ENCODE results near the gene PDS5A.
"Not testable (repeated sequence)": the region's sequence is repeated elsewhere in the genome, so short reads cannot be mapped to it uniquely, and the experiment has no call there.

The PDS5A gene

DNA sequence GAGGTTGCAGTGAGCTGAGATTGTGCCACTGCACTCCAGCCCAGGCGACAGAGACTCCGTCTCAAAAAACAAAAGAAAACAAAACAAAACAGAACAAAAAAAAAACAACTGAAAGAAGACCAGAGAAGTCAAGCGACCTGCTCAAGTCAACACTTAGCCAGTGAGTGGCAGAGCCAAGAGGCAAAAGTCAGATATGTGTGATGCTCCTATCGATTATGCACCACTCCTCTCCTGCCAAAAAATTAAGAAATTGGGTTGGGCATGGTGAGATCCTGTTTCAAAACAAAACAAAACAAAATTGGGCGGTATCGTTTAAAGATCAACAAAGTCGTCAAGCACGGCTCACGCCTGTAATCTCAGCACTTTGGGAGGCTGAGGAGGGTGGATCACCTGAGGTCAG, 137.7 kb downstream of the PDS5A start:
- H3K4me3 ChIP-seq (ENCODE audit: low read depth, low read length), result no peak overlapping the region
- no peak for DNase-seq (ENCODE audit: low read depth)
- TF ChIP-seq, protein P1, sequence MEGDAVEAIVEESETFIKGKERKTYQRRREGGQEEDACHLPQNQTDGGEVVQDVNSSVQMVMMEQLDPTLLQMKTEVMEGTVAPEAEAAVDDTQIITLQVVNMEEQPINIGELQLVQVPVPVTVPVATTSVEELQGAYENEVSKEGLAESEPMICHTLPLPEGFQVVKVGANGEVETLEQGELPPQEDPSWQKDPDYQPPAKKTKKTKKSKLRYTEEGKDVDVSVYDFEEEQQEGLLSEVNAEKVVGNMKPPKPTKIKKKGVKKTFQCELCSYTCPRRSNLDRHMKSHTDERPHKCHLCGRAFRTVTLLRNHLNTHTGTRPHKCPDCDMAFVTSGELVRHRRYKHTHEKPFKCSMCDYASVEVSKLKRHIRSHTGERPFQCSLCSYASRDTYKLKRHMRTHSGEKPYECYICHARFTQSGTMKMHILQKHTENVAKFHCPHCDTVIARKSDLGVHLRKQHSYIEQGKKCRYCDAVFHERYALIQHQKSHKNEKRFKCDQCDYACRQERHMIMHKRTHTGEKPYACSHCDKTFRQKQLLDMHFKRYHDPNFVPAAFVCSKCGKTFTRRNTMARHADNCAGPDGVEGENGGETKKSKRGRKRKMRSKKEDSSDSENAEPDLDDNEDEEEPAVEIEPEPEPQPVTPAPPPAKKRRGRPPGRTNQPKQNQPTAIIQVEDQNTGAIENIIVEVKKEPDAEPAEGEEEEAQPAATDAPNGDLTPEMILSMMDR (IDR thresholded peaks at IDR 0.05; ENCODE audit: control insufficient read depth, extremely low read depth, insufficient read depth), result no peak

DNA sequence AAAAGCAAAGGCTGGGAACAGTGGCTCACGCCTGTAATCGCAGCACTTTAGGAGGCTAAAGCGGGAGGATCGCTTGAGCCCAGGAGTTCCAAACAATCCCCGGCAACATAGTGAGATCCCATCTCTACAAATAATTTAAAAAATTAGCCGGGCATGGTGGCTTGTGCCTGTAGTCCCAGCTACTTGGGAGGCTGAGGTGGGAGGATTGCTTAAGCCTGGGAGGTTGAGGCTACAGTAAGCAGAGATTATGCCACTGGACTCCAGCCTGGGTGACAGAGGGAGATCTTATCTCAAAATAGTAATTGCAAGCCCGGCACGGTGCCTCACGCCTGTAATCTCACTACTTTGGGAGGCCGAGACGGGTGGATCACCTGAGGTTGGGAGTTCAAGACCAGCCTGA, 139.3 kb downstream of the PDS5A start:
- H3K4me3 ChIP-seq (ENCODE audit: low read depth, low read length); DNase-seq (ENCODE audit: low read depth): not testable (repeated sequence)

DNA sequence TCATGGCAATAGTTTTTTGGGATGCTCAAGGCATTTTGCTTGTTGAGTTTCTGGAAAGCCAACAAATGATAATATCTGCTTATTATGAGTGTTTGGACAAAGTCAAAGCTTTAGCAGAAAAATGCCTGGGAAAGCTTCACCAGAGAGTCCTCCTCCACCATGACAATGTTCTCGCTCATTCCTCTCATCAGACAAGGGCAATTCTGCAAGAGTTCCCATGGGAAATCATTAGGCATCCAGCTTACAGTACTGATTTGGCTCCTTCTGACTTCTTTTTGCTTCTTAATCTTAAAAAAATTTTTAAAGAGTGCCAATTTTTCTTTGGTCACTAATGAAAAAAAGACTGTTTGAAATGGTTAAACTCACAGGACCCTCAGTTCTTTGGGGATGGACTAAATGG, 143.4 kb downstream of the PDS5A start:
- no peak overlapping the region for H3K4me3 ChIP-seq (ENCODE audit: low read depth, low read length)
- TF ChIP-seq, protein P1 (IDR thresholded peaks at IDR 0.05; ENCODE audit: control insufficient read depth, extremely low read depth, insufficient read depth), result no peak
- DNase-seq (ENCODE audit: low read depth), result no peak

DNA sequence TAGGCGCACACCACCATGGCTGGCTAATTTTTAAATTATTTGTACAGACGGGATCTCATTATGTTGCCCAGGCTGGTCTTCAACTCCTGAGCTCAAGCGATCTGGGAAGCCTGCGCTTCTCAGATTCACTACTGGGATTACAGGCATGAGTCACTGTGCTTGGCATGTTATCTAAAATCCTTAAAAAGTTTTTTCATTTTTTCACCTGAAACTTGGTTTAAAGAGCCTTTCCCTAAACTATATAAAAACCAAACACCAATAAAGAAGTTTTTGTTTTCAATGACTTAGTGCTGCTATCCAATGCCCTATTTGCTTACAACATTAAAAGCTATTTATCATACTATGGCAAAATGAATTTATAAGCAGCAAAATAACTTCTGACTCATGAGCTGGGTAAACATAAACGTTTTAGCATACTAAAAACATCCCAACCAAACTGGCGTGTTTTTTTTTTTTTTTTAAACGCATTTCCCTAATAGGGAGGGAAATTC, 151.9 kb downstream of the PDS5A start:
- TF ChIP-seq, protein P1 (IDR thresholded peaks at IDR 0.05; ENCODE audit: control insufficient read depth, extremely low read depth, insufficient read depth), result no peak
- H3K4me3 ChIP-seq (ENCODE audit: low read depth, low read length), result no peak overlapping the region
- DNase-seq (ENCODE audit: low read depth), result no peak

DNA sequence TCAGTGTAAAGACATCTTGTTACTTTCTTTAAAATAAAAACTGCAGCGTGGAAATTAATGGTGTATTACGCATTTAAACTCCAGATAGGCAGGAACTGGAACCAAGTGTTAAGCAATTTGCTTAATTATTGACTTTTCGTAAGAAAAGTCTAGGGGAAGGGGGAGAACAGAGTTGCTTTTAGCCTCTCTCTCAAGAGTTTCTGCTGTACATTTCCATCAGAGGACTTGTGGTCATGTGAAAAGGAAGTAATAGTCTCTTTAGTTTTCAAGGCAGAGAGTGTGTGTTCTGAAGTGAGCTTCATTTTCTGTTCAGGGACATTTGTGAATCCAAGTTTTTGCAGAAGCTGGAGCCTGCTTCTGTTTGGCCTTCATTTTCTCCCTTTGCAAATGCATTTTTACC, 152.6 kb downstream of the PDS5A start:
- H3K4me3 ChIP-seq (ENCODE audit: low read depth, low read length), result no peak overlapping the region
- DNase-seq (ENCODE audit: low read depth), result no peak
- TF ChIP-seq, protein P1 (IDR thresholded peaks at IDR 0.05; ENCODE audit: control insufficient read depth, extremely low read depth, insufficient read depth), result no peak

DNA sequence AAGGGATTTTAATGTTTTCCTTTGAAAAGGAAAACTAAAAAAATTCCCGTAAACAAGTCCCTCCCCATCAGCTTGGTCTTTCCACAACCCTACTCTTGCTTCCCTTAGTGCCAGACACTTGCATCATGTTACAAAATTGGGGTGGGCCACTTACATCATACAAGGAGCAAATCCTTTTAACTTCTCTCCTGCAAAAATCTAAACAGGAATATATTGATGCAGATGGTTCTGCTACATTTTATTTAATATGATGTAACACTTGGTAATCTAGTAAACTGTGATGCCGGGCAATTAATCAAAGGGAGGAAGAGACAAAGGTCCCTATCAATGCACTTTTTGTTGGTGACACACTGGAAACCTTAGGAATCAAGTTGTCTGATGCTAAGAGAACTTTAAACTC, 154.5 kb downstream of the PDS5A start:
- no peak for DNase-seq (ENCODE audit: low read depth)
- TF ChIP-seq, protein P1 (IDR thresholded peaks at IDR 0.05; ENCODE audit: control insufficient read depth, extremely low read depth, insufficient read depth), result no peak
- H3K4me3 ChIP-seq (ENCODE audit: low read depth, low read length), result no peak overlapping the region

DNA sequence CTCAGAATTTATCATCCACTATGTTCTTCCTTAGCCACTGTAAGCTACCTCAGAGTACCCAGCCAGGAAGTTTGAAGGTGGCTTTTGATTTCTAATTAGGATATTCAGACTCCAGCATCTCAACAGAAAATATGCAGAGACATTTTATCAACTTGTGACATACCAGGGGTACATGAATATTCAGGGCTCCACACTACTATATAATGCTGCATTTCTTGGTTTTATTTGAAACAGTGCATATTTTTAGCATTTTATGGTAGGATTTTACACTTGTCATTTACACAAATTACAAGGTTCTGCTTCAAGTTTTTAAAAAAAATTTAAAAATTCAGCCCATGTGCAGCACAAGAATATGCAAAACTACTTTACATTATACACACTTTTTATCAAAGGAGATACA, 155.0 kb downstream of the PDS5A start:
- TF ChIP-seq, protein P1 (IDR thresholded peaks at IDR 0.05; ENCODE audit: control insufficient read depth, extremely low read depth, insufficient read depth), result no peak
- no peak for DNase-seq (ENCODE audit: low read depth)
- no peak overlapping the region for H3K4me3 ChIP-seq (ENCODE audit: low read depth, low read length)

All from LNCaP clone FGC (cell line).